ENCODE measurements around the gene ZDHHC24. TPM values are rescaled to one million over a fixed set of nuclear protein-coding genes. Genes with fewer than 3 reads are reported as not detected.

ZDHHC24 gene
- total RNA-seq, 1 experiment from 2014 or later, result 10.5 TPM

DNA sequence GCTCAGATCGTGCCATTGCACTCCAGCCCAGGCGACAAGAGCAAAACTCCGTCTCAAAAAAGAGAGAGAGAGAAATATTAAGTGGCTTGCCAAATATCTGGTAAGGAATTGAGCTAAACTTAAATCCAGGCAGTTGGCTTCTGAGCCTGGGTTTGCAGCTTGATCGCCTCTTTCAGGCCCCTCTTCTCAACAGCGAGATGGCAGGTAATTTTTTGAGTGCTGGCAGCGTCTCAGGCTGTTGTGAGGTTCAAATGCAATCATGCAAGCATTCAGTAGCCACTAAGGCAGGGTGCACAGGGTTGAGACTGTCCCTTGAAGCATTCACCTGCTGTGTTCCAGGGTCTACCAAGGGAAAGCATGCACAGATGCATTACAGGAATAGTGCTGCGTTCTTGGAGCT is 23.2 kb upstream of the ZDHHC24 start:
- BruUV-seq (replicated peaks), result no TSS peak
- Histone ChIP-seq H3K9me3 (ENCODE audit: control insufficient read depth in 1 of 2, insufficient read depth in 1 of 2, low read depth in 1 of 2, low read length in 2 of 2) (no peaks in the 10 kb centered on the region), H3K27ac (ENCODE audit: low read depth, low read length) (no peak overlapping the region), H3K4me3 (replicated peaks in 1 of 2; ENCODE audit: low read depth in 1 of 2, low read length in 2 of 2) (no peak overlapping the region), H3K36me3 (ENCODE audit: control insufficient read depth in 1 of 2, insufficient read depth in 2 of 2, low read length in 2 of 2) (no peaks in the 10 kb centered on the region), H3K9me2 (ENCODE audit: insufficient read depth) (no peaks in the 10 kb centered on the region), H3K4me1 (ENCODE audit: control insufficient read depth in 1 of 2, insufficient read depth in 2 of 2, low read length in 2 of 2) (no peaks in the 10 kb centered on the region), H2AFZ (ENCODE audit: low read depth, low read length, poor library complexity, severe bottlenecking) (no peak overlapping the region), H3K4me2 (ENCODE audit: low read length) (no peak overlapping the region), H4K20me1 (ENCODE audit: insufficient read depth) (no peaks in the 10 kb centered on the region), H3K9ac (ENCODE audit: low read length) (no peak overlapping the region), H3K79me2 (ENCODE audit: insufficient read depth, low read length) (no peaks in the 10 kb centered on the region), H3K27me3 (ENCODE audit: insufficient read depth, low read length) (peaks cover 3% of the 10 kb centered on the region; the same call in 1 of the 2 replicates)
- CTCF ChIA-PET, result no interaction called here
- DNase-seq (ENCODE audit: low read depth, low spot score), result no peak
- intact Hi-C loops (cut with micrococcal nuclease), result no loop called here
- TF ChIP-seq, protein P1, sequence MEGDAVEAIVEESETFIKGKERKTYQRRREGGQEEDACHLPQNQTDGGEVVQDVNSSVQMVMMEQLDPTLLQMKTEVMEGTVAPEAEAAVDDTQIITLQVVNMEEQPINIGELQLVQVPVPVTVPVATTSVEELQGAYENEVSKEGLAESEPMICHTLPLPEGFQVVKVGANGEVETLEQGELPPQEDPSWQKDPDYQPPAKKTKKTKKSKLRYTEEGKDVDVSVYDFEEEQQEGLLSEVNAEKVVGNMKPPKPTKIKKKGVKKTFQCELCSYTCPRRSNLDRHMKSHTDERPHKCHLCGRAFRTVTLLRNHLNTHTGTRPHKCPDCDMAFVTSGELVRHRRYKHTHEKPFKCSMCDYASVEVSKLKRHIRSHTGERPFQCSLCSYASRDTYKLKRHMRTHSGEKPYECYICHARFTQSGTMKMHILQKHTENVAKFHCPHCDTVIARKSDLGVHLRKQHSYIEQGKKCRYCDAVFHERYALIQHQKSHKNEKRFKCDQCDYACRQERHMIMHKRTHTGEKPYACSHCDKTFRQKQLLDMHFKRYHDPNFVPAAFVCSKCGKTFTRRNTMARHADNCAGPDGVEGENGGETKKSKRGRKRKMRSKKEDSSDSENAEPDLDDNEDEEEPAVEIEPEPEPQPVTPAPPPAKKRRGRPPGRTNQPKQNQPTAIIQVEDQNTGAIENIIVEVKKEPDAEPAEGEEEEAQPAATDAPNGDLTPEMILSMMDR (IDR thresholded peaks at IDR 0.05 in 2 of 3, conservative IDR thresholded peaks at IDR 0.05 in 1 of 3; ENCODE audit: borderline replicate concordance in 1 of 3, insufficient read depth in 1 of 3, low read depth in 2 of 3, low read length in 2 of 3), result no peak
- TF ChIP-seq ELF1 (IDR thresholded peaks at IDR 0.05; ENCODE audit: borderline replicate concordance, low read depth), result no peak
- TF ChIP-seq POLR2AphosphoS5 (IDR thresholded peaks at IDR 0.05; ENCODE audit: low read depth, low read length), result no peak
- TF ChIP-seq, protein P2, sequence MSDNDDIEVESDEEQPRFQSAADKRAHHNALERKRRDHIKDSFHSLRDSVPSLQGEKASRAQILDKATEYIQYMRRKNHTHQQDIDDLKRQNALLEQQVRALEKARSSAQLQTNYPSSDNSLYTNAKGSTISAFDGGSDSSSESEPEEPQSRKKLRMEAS (IDR thresholded peaks at IDR 0.05), result no peak
- TF ChIP-seq FOSL1 (IDR thresholded peaks at IDR 0.05; ENCODE audit: low read depth), result no peak
- no peak for ATAC-seq
- RAD21 ChIA-PET (ENCODE audit: low non-redundant PET in 1 of 2, low total read pairs in 2 of 2, uncharacterized antibody in 2 of 2, unreplicated experiment in 2 of 2), result no interaction called here
- POLR2A ChIA-PET, result interaction anchor here (0.7 kb wide), 1 partner anchor 275 kb away, joined by 4 read pairs; no protein-coding TSS in a partner anchor

DNA sequence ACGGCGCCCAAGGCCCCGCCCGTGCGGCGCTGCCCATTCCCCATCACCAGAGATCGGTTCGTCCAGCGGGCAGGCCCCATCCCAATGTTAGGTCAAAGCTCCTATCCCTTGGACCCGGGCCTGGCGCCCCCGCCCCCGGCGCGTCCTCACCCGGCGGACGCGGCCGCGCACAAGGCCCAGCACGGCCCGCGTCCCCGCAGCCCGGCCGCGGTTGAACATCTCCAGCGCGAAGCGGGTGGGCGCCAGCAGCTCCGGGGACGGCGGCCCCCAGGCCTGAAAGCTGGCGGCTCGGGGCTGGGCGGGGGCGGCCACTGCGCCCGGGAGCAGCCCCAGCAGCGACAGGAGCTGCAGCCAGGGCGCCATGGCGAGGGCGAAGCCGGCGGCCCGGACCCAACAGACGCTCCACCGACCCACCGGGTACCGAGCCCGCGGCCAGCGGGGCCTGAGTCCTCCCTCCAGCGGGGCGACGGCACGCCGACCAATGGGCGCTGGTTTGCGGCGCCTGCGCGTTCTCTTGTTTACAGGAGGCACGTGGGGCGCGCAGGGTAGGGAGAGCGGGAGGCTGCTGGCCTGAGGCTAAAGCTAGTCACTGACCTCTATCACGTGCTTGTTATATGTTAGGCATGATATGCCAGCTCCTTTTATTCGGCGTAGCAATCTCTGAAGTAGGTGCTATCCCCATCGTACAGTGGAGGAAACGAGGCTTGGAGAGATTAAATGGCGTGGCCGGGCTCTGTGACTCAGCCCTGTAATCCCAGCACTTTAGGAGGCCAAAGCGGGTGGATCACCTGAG is 22.5 kb upstream of the ZDHHC24 start, which contains the start of gene CTSF:
CTSF (minus strand) TSS at position 483 of the 793 bp plus-strand sequence; CDS start at position 363, 120 bp downstream.
- Histone ChIP-seq H3K4me2 (ENCODE audit: low read length) (no peak within 1 kb of the TSS), H3K4me3 (replicated peaks in 1 of 2; ENCODE audit: low read depth in 1 of 2, low read length in 2 of 2) (no peak within 1 kb of the TSS), H3K9me3 (ENCODE audit: control insufficient read depth in 1 of 2, insufficient read depth in 1 of 2, low read depth in 1 of 2, low read length in 2 of 2) (no peaks in the 10 kb centered on the region), H4K20me1 (ENCODE audit: insufficient read depth) (no peaks in the 10 kb centered on the region), H3K27me3 (ENCODE audit: insufficient read depth, low read length) (peaks cover 3% of the 10 kb centered on the region; the same call in 1 of the 2 replicates), H3K79me2 (ENCODE audit: insufficient read depth, low read length) (no peaks in the 10 kb centered on the region), H2AFZ (ENCODE audit: low read depth, low read length, poor library complexity, severe bottlenecking) (no peak within 1 kb of the TSS), H3K9me2 (ENCODE audit: insufficient read depth) (no peaks in the 10 kb centered on the region), H3K4me1 (ENCODE audit: control insufficient read depth in 1 of 2, insufficient read depth in 2 of 2, low read length in 2 of 2) (no peaks in the 10 kb centered on the region), H3K9ac (ENCODE audit: low read length) (no peak within 1 kb of the TSS), H3K27ac (ENCODE audit: low read depth, low read length) (no peak within 1 kb of the TSS), H3K36me3 (ENCODE audit: control insufficient read depth in 1 of 2, insufficient read depth in 2 of 2, low read length in 2 of 2) (no peaks in the 10 kb centered on the region)
- DNase-seq (ENCODE audit: low read depth, low spot score) (no peak), ATAC-seq (no peak)
- intact Hi-C loops (cut with micrococcal nuclease), result no loop called here
- ChIA-PET RAD21 (ENCODE audit: low non-redundant PET in 1 of 2, low total read pairs in 2 of 2, uncharacterized antibody in 2 of 2, unreplicated experiment in 2 of 2) (no interaction called here), CTCF (no interaction called here), POLR2A (no interaction called here)
- BruUV-seq (replicated peaks), result no TSS peak
- TF ChIP-seq, protein P2 (IDR thresholded peaks at IDR 0.05), result no peak
- TF ChIP-seq SP1 (IDR thresholded peaks at IDR 0.05; ENCODE audit: low read depth) (no peak), EGR1 (IDR thresholded peaks at IDR 0.05; ENCODE audit: low read depth) (no peak), FOSL1 (IDR thresholded peaks at IDR 0.05; ENCODE audit: low read depth) (no peak), EZH2 (IDR thresholded peaks at IDR 0.05) (no peak), EZH2phosphoT487 (IDR thresholded peaks at IDR 0.05; ENCODE audit: borderline replicate concordance) (no peak), SIN3A (IDR thresholded peaks at IDR 0.05; ENCODE audit: low read depth) (no peak), POLR2AphosphoS5 (IDR thresholded peaks at IDR 0.05; ENCODE audit: low read depth, low read length) (no peak), CEBPB (IDR thresholded peaks at IDR 0.05; ENCODE audit: low read depth) (no peak), YY1 (IDR thresholded peaks at IDR 0.05; ENCODE audit: extremely low read depth, insufficient replicate concordance, low read depth, low read length) (no peak), ZNF274 (IDR thresholded peaks at IDR 0.05; ENCODE audit: low read depth, low read length) (no peak), SRF (IDR thresholded peaks at IDR 0.05; ENCODE audit: low read depth) (no peak), RAD21 (IDR thresholded peaks at IDR 0.05; ENCODE audit: low read depth) (no peak)

All from HCT116 (cell line).